Measurements from ENCODE around the gene ABTB1. TPM values are rescaled to one million over a fixed set of nuclear protein-coding genes. Genes with fewer than 3 reads are reported as not detected.

ABTB1 gene
- total RNA-seq, 6 experiments from 2014 or later = 9.4 to 20.3 (median 12.2) TPM

DNA sequence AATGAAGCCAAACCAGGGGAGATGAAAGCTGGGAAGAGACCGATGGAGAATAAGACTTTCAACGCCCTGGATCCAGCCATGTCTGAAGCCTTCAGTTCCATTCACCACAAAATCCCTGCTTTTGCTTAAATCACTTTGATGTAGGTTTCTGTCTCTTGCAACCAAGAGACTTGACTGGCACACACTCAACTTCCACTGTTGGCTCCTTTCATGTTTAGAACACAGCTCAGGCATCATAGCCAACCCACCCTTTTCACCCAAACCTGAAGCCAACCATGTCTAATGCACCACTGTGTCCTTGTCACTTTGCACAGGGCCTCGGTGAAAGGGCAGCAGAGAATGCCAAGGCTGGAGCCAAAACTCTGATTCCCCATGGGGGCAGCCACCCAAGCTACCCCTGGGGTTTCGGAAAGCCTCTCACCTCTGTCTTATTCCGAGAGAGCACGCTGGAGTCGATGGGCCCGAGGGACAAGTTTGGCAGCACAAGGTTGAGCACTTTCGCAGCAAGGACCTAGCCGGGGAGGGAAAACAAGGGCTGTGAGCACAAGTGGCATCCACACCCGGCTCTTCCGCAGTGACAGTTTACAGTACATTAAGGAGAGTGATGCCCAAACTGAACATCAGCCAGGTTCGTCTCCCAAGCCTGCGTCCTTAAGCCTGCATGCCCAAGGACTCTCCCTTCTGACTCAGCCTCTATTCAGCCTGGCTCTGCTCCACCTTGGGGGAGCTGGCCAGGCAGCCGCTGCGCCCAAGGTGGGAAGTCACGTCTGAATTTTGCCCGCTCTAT, 37.6 kb downstream of the ABTB1 start:
- WGBS (ENCODE audit: insufficient coverage, low coverage, low lambda C conversion rate, missing lambda C conversion rate) = 77% methylated on average over 6 of the region's 18 CpGs
- intact Hi-C loops (cut with DNase I) = no loop called here
- no peak overlapping the region for H3K27ac ChIP-seq
- no peaks in the 10 kb centered on the region for H3K4me1 ChIP-seq
- H3K4me3 ChIP-seq = no peak overlapping the region
- ATAC-seq (no peak), DNase-seq (peak in 2 of 3 donors; percentile 27 to 42)
- no peaks in the 10 kb centered on the region for H3K9me3 ChIP-seq
- peaks cover 0 to 15% (median 6%) of the 10 kb centered on the region in 4 donors for H3K36me3 ChIP-seq
- TF ChIP-seq, protein P1, sequence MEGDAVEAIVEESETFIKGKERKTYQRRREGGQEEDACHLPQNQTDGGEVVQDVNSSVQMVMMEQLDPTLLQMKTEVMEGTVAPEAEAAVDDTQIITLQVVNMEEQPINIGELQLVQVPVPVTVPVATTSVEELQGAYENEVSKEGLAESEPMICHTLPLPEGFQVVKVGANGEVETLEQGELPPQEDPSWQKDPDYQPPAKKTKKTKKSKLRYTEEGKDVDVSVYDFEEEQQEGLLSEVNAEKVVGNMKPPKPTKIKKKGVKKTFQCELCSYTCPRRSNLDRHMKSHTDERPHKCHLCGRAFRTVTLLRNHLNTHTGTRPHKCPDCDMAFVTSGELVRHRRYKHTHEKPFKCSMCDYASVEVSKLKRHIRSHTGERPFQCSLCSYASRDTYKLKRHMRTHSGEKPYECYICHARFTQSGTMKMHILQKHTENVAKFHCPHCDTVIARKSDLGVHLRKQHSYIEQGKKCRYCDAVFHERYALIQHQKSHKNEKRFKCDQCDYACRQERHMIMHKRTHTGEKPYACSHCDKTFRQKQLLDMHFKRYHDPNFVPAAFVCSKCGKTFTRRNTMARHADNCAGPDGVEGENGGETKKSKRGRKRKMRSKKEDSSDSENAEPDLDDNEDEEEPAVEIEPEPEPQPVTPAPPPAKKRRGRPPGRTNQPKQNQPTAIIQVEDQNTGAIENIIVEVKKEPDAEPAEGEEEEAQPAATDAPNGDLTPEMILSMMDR (IDR thresholded peaks at IDR 0.05) = no peak
- TF ChIP-seq POLR2A (IDR thresholded peaks at IDR 0.05) = no peak
- no peaks in the 10 kb centered on the region for H3K27me3 ChIP-seq

DNA sequence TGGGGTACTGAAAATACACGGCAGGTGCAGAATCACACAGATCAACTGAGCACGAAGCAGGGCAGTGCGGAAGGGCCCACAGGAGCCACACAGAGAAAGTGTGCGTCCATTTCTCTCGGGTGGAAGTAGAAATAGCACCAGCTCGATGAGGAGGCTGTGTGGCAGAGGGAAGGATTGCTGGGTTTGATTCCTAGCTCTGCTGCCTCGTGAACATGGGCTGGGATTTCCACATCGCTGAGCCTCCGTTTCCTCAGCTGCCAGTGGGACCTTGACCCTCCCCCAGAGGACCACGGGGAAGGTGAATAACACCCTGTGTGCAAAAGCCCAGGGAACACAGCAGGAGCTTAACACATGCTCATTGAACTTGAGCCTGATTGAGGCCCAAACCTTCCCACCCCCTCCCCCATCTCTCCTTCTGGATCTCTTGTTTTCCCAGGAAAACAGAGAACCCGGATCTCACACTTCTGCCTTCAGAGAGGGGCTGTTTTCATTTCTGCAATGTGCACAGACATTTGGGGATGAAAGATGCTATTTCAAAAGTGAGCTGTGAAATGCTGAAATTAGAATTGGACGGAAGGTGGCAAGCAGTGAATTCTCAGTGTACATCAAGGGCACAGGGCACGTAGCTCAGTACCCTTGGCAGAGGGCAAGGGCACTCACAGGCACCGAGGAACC, 38.4 kb downstream of the ABTB1 start:
- no peaks in the 10 kb centered on the region for H3K27me3 ChIP-seq
- ATAC-seq = no peak

DNA sequence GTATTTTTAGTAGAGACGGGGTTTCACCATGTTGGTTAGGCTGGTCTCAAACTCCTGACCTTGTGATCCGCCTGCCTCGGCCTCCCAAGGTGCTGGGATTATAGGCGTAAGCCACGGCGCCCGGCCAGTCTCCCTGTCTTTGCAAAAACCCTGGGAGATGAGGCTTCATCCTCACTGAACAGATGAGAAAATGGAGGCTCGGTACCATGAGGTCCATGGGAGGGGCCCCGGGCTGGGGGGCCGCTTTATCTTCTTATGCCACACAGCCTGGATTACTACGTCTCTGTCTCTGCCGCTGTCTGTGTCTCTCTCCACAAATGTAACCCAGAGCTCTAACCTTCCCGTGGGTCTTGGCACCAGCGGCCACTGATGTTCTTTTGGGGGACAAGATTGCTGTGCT, 39.1 kb downstream of the ABTB1 start:
- ATAC-seq (no peak), DNase-seq (peak in 2 of 3 donors; percentile 28 to 34)
- no peak for TF ChIP-seq POLR2A (IDR thresholded peaks at IDR 0.05)
- TF ChIP-seq, protein P1 (IDR thresholded peaks at IDR 0.05) = no peak
- H3K4me1 ChIP-seq = no peaks in the 10 kb centered on the region
- H3K36me3 ChIP-seq = peaks cover 0 to 28% (median 4%) of the 10 kb centered on the region in 4 donors
- H3K4me3 ChIP-seq = no peak overlapping the region
- H3K9me3 ChIP-seq = no peaks in the 10 kb centered on the region
- intact Hi-C loops (cut with DNase I) = no loop called here
- H3K27ac ChIP-seq = no peak overlapping the region
- WGBS (ENCODE audit: insufficient coverage, low coverage, low lambda C conversion rate, missing lambda C conversion rate) = 91% methylated on average over 7 of the region's 14 CpGs
- no peaks in the 10 kb centered on the region for H3K27me3 ChIP-seq

More for the DNA sequence above, 38.4 kb downstream of the ABTB1 start:
- Histone ChIP-seq H3K27ac (no peak overlapping the region), H3K9me3 (no peaks in the 10 kb centered on the region), H3K4me3 (no peak overlapping the region), H3K4me1 (no peaks in the 10 kb centered on the region), H3K36me3 (peaks cover 0 to 23% (median 4%) of the 10 kb centered on the region in 4 donors)
- TF ChIP-seq, protein P1 (IDR thresholded peaks at IDR 0.05) = no peak
- no peak for TF ChIP-seq POLR2A (IDR thresholded peaks at IDR 0.05)
- intact Hi-C loops (cut with DNase I) = no loop called here
- WGBS (ENCODE audit: insufficient coverage, low coverage, low lambda C conversion rate, missing lambda C conversion rate) = 88% methylated on average over 7 of the region's 14 CpGs
- DNase-seq = peak in 2 of 3 donors; percentile 25 to 44

DNA sequence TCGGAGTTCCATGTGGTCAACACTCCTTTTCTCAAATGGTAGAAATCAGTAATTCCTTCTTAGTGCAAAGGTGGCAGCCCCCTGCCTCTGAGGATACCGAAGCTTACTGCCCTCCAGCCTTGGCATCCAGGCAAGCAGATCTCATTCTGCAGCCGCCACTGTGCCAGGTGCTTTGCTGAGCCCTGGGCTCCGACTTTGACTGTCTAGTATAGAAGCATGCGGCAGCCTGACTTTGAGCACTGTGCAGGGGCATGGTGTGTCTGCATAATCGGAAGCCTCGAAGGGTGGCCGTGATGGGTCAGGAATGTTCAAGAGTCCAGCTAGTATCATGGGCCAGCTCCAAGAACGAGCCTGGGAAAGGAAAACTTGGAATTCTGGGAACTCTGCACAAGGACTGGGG, 39.7 kb downstream of the ABTB1 start:
- WGBS (ENCODE audit: insufficient coverage, low coverage, low lambda C conversion rate, missing lambda C conversion rate) = 85% methylated on average over 8 of the region's 9 CpGs
- Histone ChIP-seq H3K4me3 (no peak overlapping the region), H3K4me1 (no peaks in the 10 kb centered on the region), H3K9me3 (no peaks in the 10 kb centered on the region), H3K27ac (no peak overlapping the region), H3K36me3 (peaks cover 0 to 28% (median 4%) of the 10 kb centered on the region in 4 donors), H3K27me3 (no peaks in the 10 kb centered on the region)
- ATAC-seq = no peak
- TF ChIP-seq, protein P1 (IDR thresholded peaks at IDR 0.05) = no peak
- no peak for TF ChIP-seq POLR2A (IDR thresholded peaks at IDR 0.05)
- peak in 2 of 3 donors; percentile 17 to 35 for DNase-seq
- intact Hi-C loops (cut with DNase I) = no loop called here

Data from right lobe of liver (tissue), 6 donors.